DND-41 (cell line): ENCODE data around the gene DOC2A.
"Not testable (repeated sequence)": the region's sequence is repeated elsewhere in the genome, so short reads cannot be mapped to it uniquely, and the experiment has no call there.

Experiments
- EZH2 ChIP-seq: IDR thresholded peaks from 3 replicates; pipeline ENCODE4 v1.6.1; 2012; ENCODE audit warnings: borderline replicate concordance, low read depth, mild to moderate bottlenecking, moderate library complexity, low read length, inconsistent platforms; ENCODE audit not compliant: severe bottlenecking
- TF ChIP-seq, protein P1 (sequence below): IDR thresholded peaks from 2 replicates; pipeline ENCODE4 v1.5.1; 2012; ENCODE audit warnings: borderline replicate concordance, low read length, moderate library complexity, mild to moderate bottlenecking; ENCODE audit not compliant: poor library complexity, severe bottlenecking; ENCODE audit errors: extremely low read depth

- TF ChIP-seq, protein P1, sequence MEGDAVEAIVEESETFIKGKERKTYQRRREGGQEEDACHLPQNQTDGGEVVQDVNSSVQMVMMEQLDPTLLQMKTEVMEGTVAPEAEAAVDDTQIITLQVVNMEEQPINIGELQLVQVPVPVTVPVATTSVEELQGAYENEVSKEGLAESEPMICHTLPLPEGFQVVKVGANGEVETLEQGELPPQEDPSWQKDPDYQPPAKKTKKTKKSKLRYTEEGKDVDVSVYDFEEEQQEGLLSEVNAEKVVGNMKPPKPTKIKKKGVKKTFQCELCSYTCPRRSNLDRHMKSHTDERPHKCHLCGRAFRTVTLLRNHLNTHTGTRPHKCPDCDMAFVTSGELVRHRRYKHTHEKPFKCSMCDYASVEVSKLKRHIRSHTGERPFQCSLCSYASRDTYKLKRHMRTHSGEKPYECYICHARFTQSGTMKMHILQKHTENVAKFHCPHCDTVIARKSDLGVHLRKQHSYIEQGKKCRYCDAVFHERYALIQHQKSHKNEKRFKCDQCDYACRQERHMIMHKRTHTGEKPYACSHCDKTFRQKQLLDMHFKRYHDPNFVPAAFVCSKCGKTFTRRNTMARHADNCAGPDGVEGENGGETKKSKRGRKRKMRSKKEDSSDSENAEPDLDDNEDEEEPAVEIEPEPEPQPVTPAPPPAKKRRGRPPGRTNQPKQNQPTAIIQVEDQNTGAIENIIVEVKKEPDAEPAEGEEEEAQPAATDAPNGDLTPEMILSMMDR = not testable (repeated sequence)
- TF ChIP-seq EZH2 = not testable (repeated sequence)
These were observed 7.1 kb upstream of the DOC2A start for GRCh38 chr16:30017937-30018336.
